Adrenal gland (tissue), 5 donors: ENCODE data around the gene CD7.

Source experiments
- POLR2A ChIP-seq, 2 donors: fragments of 450-650 bp; IDR thresholded peaks; one replicate each; pipeline ENCODE4 v1.6.1; 2017; ENCODE audit warnings: antibody characterized with exemption in 2 of 2, mild to moderate bottlenecking in 2 of 2, moderate library complexity in 1 of 2
- TF ChIP-seq, protein P1 (sequence below), 6 experiments: fragments of 450-650 bp in 4 of 6; fragments of 200-600 bp in 2 of 6; sonication (generic) in 1 of 6; IDR thresholded peaks; 1 replicate in 5 of 6; 2 replicates in 1 of 6; pipeline versions ENCODE4 v1.5.1 to v1.8.0; 2016 to 2021; ENCODE audit warnings: antibody characterized with exemption in 6 of 6, mild to moderate bottlenecking in 2 of 6, moderate library complexity in 1 of 6
- donor health status: DM: no; HTN: no; CAD: no.

DNA sequence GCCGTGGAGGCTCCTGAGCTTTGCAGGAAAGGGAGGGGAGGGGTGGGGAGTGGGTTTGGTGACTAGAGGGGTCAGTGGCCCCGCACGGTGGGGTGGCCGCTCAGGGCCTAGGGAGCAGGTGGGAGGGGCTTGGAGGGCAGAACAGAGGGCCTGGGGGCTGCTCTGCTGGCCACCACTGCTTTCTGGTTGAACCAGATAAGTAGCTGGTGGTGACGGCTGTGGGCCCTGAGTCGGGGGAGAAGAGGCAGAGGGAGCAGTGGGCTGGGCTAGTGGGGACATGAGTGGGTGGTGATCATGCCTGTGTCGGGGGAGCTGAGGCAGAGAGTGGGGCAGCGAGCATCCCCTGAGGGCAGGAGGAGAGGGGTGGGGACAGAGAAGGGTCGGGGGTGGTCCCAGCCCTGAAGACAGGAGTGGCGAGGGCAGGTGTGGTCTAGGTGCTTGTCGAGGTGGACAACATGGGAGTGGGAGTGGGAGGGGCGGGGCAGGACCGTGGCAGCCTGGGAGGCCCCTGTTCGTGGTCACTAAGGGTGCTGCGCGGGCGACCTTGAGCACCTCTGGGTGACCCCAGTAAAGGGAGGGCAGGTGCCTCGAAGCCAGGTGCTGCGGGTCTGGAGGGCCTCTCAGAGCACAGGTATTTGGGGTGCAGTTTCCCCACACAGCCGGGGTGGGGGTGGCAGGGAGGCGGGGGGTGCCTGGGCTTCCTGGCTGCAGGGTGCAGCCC is 6.3 kb upstream of the CD7 start:
- TF ChIP-seq, protein P1, sequence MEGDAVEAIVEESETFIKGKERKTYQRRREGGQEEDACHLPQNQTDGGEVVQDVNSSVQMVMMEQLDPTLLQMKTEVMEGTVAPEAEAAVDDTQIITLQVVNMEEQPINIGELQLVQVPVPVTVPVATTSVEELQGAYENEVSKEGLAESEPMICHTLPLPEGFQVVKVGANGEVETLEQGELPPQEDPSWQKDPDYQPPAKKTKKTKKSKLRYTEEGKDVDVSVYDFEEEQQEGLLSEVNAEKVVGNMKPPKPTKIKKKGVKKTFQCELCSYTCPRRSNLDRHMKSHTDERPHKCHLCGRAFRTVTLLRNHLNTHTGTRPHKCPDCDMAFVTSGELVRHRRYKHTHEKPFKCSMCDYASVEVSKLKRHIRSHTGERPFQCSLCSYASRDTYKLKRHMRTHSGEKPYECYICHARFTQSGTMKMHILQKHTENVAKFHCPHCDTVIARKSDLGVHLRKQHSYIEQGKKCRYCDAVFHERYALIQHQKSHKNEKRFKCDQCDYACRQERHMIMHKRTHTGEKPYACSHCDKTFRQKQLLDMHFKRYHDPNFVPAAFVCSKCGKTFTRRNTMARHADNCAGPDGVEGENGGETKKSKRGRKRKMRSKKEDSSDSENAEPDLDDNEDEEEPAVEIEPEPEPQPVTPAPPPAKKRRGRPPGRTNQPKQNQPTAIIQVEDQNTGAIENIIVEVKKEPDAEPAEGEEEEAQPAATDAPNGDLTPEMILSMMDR (IDR thresholded peaks at IDR 0.05): no peak
- TF ChIP-seq POLR2A (IDR thresholded peaks at IDR 0.05): no peak
